ENCODE measurements around the gene MTHFD1. TPM values are rescaled to one million over a fixed set of nuclear protein-coding genes. Genes with fewer than 3 reads are reported as not detected.
A peak's percentile ranks its signal among the peaks of the same experiment; 100 is the strongest.
"Not testable (repeated sequence)": the region's sequence is repeated elsewhere in the genome, so short reads cannot be mapped to it uniquely, and the experiment has no call there.

MTHFD1 gene
- total RNA-seq (2014; rRNA removed; shearing (Covaris generic)), result 39.2 and 46.5 TPM in 2 replicates

GRCh38 chr14:64387782-64388532 lies at the start of gene MTHFD1:
MTHFD1 (plus strand) TSS chr14:64388353; CDS start chr14:64388428, 75 bp downstream.
- peak; percentile 98 for DNase-seq (ENCODE audit: low read depth)

GRCh38 chr14:64338616-64339316 lies 49.4 kb upstream of the MTHFD1 start:
- peak; percentile 98 for DNase-seq (ENCODE audit: low read depth)

- DNase-seq (ENCODE audit: low read depth), result no peak
Observed at GRCh38 chr14:64340560-64341196, 47.5 kb upstream of the MTHFD1 start.

- no peak for DNase-seq (ENCODE audit: low read depth)
Observed at GRCh38 chr14:64347748-64348147, 40.4 kb upstream of the MTHFD1 start.

- DNase-seq (ENCODE audit: low read depth), result no peak
Observed at GRCh38 chr14:64349741-64350490, 38.2 kb upstream of the MTHFD1 start.

- DNase-seq (ENCODE audit: low read depth), result peak; percentile 79
Observed at GRCh38 chr14:64363265-64363846, 24.8 kb upstream of the MTHFD1 start.

- DNase-seq (ENCODE audit: low read depth), result peak; percentile 49
Observed at GRCh38 chr14:64364907-64365306, 23.2 kb upstream of the MTHFD1 start.

GRCh38 chr14:64365358-64365889 lies 22.7 kb upstream of the MTHFD1 start:
- DNase-seq (ENCODE audit: low read depth), result not testable (repeated sequence)

DNA sequence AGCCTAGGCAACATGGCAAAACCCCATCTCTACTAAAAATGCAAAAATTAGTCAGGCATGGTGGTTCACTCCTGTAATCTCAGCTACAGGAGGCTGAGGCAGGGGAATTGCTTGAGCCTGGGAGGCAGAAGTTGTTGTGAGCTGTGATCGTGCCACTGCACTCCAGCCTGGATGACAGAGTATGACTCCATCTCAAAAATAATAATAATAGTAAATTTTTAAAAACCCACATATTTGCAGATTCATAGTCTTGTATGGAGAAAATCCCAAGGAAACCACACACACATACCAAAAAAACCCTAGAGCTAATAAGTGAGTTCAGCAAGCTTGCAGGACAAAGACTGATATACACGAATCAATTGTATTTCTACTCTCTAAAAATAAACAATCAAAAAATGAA lies 19.0 kb upstream of the MTHFD1 start:
- DNase-seq (ENCODE audit: low read depth), result no peak

DNA sequence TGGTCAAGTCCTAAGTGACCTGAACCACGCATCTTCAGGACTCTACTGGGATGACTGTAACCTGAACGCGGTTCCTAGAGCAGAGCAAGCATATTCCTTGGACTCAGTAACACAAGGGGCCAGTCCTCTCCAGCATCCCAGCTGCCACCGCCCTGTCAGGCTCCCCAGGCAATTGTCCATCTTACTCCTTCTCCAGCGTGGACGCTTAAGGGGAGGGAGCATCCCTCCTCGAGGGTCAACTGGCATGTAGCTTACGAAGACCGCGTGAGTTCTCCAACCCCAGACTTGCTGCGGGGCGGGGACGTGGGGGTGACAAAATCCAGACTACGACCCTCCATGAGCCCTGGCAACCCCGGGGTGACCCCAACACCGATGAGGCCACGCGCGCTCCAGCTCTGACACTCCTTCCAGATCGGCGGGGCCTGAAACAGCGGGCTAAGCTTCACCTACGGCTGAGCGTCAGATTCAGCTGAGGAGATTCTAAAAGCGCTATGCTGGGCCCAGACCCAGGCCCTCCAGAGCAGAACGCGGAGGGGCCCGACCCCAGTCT lies 846 bp upstream of the MTHFD1 start:
- peak; percentile 51 for DNase-seq (ENCODE audit: low read depth)

GRCh38 chr14:64388533-64389285 lies 556 bp downstream of the MTHFD1 start:
- peak; percentile 45 for DNase-seq (ENCODE audit: low read depth)

- DNase-seq (ENCODE audit: low read depth), result no peak
Observed at GRCh38 chr14:64391113-64391725, 3.1 kb downstream of the MTHFD1 start.

- no peak for DNase-seq (ENCODE audit: low read depth)
Observed at GRCh38 chr14:64391986-64392385, 3.8 kb downstream of the MTHFD1 start.

- not testable (repeated sequence) for DNase-seq (ENCODE audit: low read depth)
Observed at GRCh38 chr14:64393189-64393726, 5.1 kb downstream of the MTHFD1 start.

DNA sequence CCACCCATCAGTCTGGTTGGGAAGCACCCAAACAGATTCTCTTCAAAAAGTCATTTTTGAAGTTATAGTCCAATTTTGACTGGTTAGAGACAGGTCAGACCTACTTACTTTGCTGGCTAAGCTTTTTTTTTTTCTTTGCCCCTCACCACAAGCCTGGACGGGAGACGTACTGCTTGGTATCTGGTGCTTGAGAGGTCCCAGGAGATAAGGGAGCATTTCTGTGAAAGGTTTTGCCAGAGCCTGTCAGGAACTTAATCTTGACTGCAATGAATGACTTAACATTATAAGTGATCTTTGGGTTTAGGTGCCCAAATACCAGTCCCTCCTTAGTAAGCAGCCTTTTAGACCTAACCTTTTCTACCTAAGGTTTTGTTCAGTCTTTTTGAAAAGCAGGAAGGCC lies 6.3 kb downstream of the MTHFD1 start:
- DNase-seq (ENCODE audit: low read depth), result no peak

DNA sequence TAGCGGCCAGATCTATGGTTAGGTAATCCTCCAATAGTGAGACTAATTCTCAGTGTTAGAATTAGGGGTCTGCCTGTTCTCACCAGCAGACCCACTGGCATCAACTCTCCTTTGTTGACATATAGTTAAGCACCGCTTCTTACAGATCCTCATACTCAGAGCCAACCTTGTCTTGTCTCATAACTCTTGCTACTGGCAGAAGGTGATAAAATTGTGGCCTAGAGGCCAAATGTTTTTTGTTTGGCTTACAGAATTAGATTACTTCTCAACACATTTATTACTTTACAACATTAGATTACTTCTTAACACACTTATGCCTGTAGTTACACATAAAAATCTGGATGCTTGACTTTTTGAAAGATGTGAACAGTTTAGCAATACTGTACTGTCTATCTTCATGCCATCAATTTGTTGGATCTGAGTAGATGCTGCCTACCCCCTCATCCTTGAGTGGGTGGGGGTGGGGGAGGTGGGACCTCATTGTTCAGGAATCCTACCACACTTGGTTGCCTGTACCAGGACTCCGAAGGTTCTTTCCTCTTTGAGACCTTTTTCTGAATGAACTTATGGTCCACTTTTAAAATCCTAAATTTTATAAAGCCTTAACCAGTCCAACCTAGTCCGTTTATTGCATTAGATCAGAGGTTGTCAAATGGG lies 7.0 kb downstream of the MTHFD1 start:
- no peak for DNase-seq (ENCODE audit: low read depth)

GRCh38 chr14:64400829-64401459 lies 12.8 kb downstream of the MTHFD1 start:
- DNase-seq (ENCODE audit: low read depth), result no peak

DNA sequence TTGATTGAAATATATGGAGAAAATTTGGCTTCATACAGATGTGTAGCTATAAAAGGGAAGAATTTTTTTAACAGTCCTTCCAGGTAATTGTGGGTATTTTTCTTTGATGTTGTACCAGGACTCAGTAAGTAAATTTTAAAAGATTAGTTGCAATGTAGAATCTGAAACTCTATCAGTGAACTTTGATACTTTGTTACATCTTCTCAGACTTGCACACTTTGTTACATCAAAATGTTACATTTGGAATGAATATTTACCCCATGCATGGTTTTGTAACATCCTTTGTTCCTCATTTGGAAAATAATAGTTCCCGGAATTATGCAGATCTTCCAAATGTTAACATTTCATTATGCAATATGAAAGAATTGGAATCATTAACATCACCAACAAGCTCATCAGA lies 13.8 kb downstream of the MTHFD1 start:
- DNase-seq (ENCODE audit: low read depth), result no peak
